Body of pancreas (tissue), 4 donors: ENCODE measurements around the gene RNF130. TPM values are rescaled to one million over a fixed set of nuclear protein-coding genes. Genes with fewer than 3 reads are reported as not detected.

Experiments used
- ATAC-seq: fragments of 150-250 bp; one replicate; pipeline ENCODE4 v1.9.1; 2016
- DNase-seq, 4 donors: peaks; one replicate each; pipeline ENCODE4 v3.0.0-alpha.2; 2019
- H3K27ac ChIP-seq, 4 donors: fragments of 200-600 bp; sonication (generic); 1 replicate in 3 of 4; 2 replicates in 1 of 4; pipeline versions ENCODE4 v1.5.1 to v1.6.1; 2016 to 2019; ENCODE audit warnings: mild to moderate bottlenecking in 1 of 4, mixed read lengths in 1 of 4, moderate library complexity in 1 of 4
- H3K27me3 ChIP-seq, 2 donors: fragments of 200-600 bp; sonication (generic); one replicate each; pipeline ENCODE4 v1.6.0; 2016; ENCODE audit warnings: mild to moderate bottlenecking in 1 of 2
- H3K36me3 ChIP-seq, 2 donors: fragments of 200-600 bp; sonication (generic); replicated peaks in 1 of 2; 2 replicates each; pipeline ENCODE4 v1.5.1; 2016; ENCODE audit warnings: low read depth in 2 of 2; ENCODE audit not compliant: insufficient read depth in 1 of 2
- H3K4me1 ChIP-seq: fragments of 200-600 bp; sonication (generic); one replicate; pipeline ENCODE4 v1.6.0; 2016
- H3K4me3 ChIP-seq, 2 donors: fragments of 200-600 bp; sonication (generic); 1 replicate in 1 of 2; 2 replicates in 1 of 2; pipeline ENCODE4 v1.5.1; 2016 to 2019
- H3K9me3 ChIP-seq, 3 donors: fragments of 200-600 bp; sonication (generic); 1 replicate in 2 of 3; 2 replicates in 1 of 3; pipeline ENCODE4 v1.5.1; 2016
- CTCF ChIP-seq, 7 experiments: fragments of 450-650 bp in 4 of 7; fragments of 200-600 bp in 3 of 7; sonication (generic) in 3 of 7; IDR thresholded peaks; one replicate each; pipeline ENCODE4 v1.5.1; 2016 to 2019; ENCODE audit warnings: antibody characterized with exemption in 7 of 7
- POLR2A ChIP-seq, 3 donors: fragments of 450-650 bp; IDR thresholded peaks; one replicate each; pipeline ENCODE4 v1.6.1; 2016; ENCODE audit warnings: antibody characterized with exemption in 3 of 3, mild to moderate bottlenecking in 2 of 3
- WGBS, 2 donors: methylation state at CpG; one replicate each; pipeline ENCODE4 v1.1.5; 2017; 5-methylcytosine and 5-hydroxymethylcytosine counted together
- intact Hi-C: fragments of 100-400 bp; cut with DNase I; formaldehyde crosslinking; loops from one replicate; pipeline ENCODE4 v1.15.1; 2023
- total RNA-seq, 2 donors: library from RNA; depleted of rRNA; stranded (reverse); fragments of >200 nt; gene quantifications; one replicate each; pipeline ENCODE4 v1.1.0, GENCODE V29; 2016

Gene RNF130
- total RNA-seq, 2 donors from 2014 or later, result 32.3 to 58.9 TPM

DNA sequence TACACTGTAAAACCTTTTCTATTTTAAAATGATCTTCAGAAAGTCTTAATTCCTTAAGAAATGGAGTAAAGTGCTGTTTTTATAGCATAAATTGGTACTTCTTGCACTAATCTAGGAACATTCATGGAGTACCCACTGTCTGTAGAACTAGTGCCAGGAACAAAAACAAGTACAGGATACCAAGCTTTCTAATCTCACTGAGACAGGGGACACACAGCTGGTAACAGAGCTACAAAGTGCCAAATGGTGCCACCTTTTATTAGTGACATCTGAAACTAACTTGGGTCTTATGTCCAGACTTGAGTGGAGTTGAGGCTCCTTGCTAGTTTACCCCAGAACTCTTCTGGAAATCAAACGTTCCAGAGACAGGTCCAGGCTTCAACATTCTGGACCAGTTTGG lies 57.9 kb downstream of the RNF130 start:
- intact Hi-C loops, result no loop called here

GRCh38 chr5:180012316-180012715 lies 59.2 kb downstream of the RNF130 start:
- Histone ChIP-seq H3K36me3 (no peaks in the 10 kb centered on the region), H3K9me3 (no peaks in the 10 kb centered on the region), H3K4me1 (no peaks in the 10 kb centered on the region), H3K27me3 (no peaks in the 10 kb centered on the region), H3K4me3 (no peak overlapping the region), H3K27ac (no peak overlapping the region)
- ATAC-seq (no peak), DNase-seq (no peak)
- 35 to 47% methylated on average over 2 of the region's 2 CpGs for WGBS, 2 donors
- intact Hi-C loops, result no loop called here
- TF ChIP-seq CTCF (IDR thresholded peaks at IDR 0.05), result no peak
- TF ChIP-seq POLR2A (IDR thresholded peaks at IDR 0.05), result no peak

More for the DNA sequence above, 57.9 kb downstream of the RNF130 start:
- ATAC-seq (no peak), DNase-seq (no peak)
- Histone ChIP-seq H3K27me3 (no peaks in the 10 kb centered on the region), H3K27ac (no peak overlapping the region), H3K4me1 (no peaks in the 10 kb centered on the region), H3K4me3 (no peak overlapping the region), H3K36me3 (no peaks in the 10 kb centered on the region), H3K9me3 (no peaks in the 10 kb centered on the region)
- 18 to 30% methylated on average over 1 of the region's 1 CpG for WGBS, 2 donors
- TF ChIP-seq POLR2A (IDR thresholded peaks at IDR 0.05) (no peak), CTCF (IDR thresholded peaks at IDR 0.05) (no peak)

- ATAC-seq (no peak), DNase-seq (no peak)
- Histone ChIP-seq H3K4me3 (no peak overlapping the region), H3K9me3 (no peaks in the 10 kb centered on the region), H3K27me3 (no peaks in the 10 kb centered on the region), H3K4me1 (no peaks in the 10 kb centered on the region), H3K36me3 (no peaks in the 10 kb centered on the region), H3K27ac (no peak overlapping the region)
- TF ChIP-seq CTCF (IDR thresholded peaks at IDR 0.05) (no peak), POLR2A (IDR thresholded peaks at IDR 0.05) (no peak)
- 90 to 92% methylated on average over 3 of the region's 3 CpGs for WGBS, 2 donors
- intact Hi-C loops, result no loop called here
Observed at GRCh38 chr5:180010636-180011035, 60.9 kb downstream of the RNF130 start.

- H3K36me3 ChIP-seq, result no peaks in the 10 kb centered on the region
- H3K4me3 ChIP-seq, result no peak overlapping the region
- intact Hi-C loops, result no loop called here
- WGBS, 2 donors, result 92 to 93% methylated on average over 7 of the region's 7 CpGs
- TF ChIP-seq POLR2A (IDR thresholded peaks at IDR 0.05) (no peak), CTCF (IDR thresholded peaks at IDR 0.05) (no peak)
- no peaks in the 10 kb centered on the region for H3K27me3 ChIP-seq
- ATAC-seq (no peak), DNase-seq (no peak)
- no peaks in the 10 kb centered on the region for H3K4me1 ChIP-seq
- no peak overlapping the region for H3K27ac ChIP-seq
- no peaks in the 10 kb centered on the region for H3K9me3 ChIP-seq
Observed at GRCh38 chr5:180009581-180009980, 62.0 kb downstream of the RNF130 start.

- Histone ChIP-seq H3K4me3 (no peak overlapping the region), H3K27me3 (no peaks in the 10 kb centered on the region), H3K4me1 (peaks cover under 1% of the 10 kb centered on the region), H3K36me3 (no peaks in the 10 kb centered on the region), H3K27ac (no peak overlapping the region), H3K9me3 (no peaks in the 10 kb centered on the region)
- 89 to 98% methylated on average over 7 of the region's 7 CpGs for WGBS, 2 donors
- no peak for ATAC-seq
- TF ChIP-seq POLR2A (IDR thresholded peaks at IDR 0.05) (no peak), CTCF (IDR thresholded peaks at IDR 0.05) (no peak)
- no peak for DNase-seq
- intact Hi-C loops, result no loop called here
Observed at GRCh38 chr5:180008433-180008832, 63.1 kb downstream of the RNF130 start.
